B cell (primary cell): Measurements from ENCODE around the gene CYP27C1. TPM values are rescaled to one million over a fixed set of nuclear protein-coding genes. Genes with fewer than 3 reads are reported as not detected.

Experiments used
- ATAC-seq: fragments of 200-7000 bp; cut with Tn5 transposase; one replicate; pipeline ENCODE4 v1.10.0; 2021; ENCODE audit warnings: low read depth, mild to moderate bottlenecking, moderate number of reproducible peaks, moderate library complexity
- CTCF ChIA-PET: fragments of 350-600 bp; sonication (Branson Sonifier 250); formaldehyde crosslinking; loops from one replicate; lab custom pipeline; 2021; ENCODE audit warnings: antibody characterized with exemption, inconsistent platforms; lab: Charles Lee
- POLR2A ChIA-PET: fragments of 350-600 bp; sonication (Branson Sonifier 250); formaldehyde crosslinking; loops from one replicate; lab custom pipeline; 2021; ENCODE audit warnings: antibody characterized with exemption; lab: Charles Lee
- DNase-seq: peaks from one replicate; pipeline ENCODE4 v3.0.0; 2013
- H2AFZ ChIP-seq: 2 replicates; pipeline ENCODE4 v1.6.1; 2012; ENCODE audit warnings: mild to moderate bottlenecking, low read depth, low read length; ENCODE audit not compliant: insufficient read depth, poor library complexity, severe bottlenecking
- H3K27ac ChIP-seq, 2 donors: 1 replicate in 1 of 2; 2 replicates in 1 of 2; pipeline ENCODE4 v1.5.1; 2012 to 2013; ENCODE audit warnings: low read length in 2 of 2, mild to moderate bottlenecking in 2 of 2, moderate library complexity in 1 of 2
- H3K27me3 ChIP-seq, 4 experiments: fragments of 200-600 bp in 1 of 4; sonication (generic) in 1 of 4; replicated peaks in 1 of 4; 1 replicate in 2 of 4; 2 replicates in 2 of 4; pipeline versions ENCODE4 v1.6.1 to v1.7.0; 2013 to 2016; ENCODE audit warnings: low read length in 3 of 4, mild to moderate bottlenecking in 2 of 4, mixed read lengths in 1 of 4, moderate library complexity in 1 of 4; ENCODE audit not compliant: insufficient read depth in 4 of 4, control insufficient read depth in 3 of 4; ENCODE audit errors: control extremely low read depth in 1 of 4
- H3K36me3 ChIP-seq, 2 experiments: replicated peaks in 1 of 2; 1 replicate in 1 of 2; 2 replicates in 1 of 2; pipeline versions ENCODE4 v1.6.1 to v1.7.1; 2013; ENCODE audit warnings: low read length in 1 of 2; ENCODE audit not compliant: insufficient read depth in 2 of 2, control insufficient read depth in 1 of 2; ENCODE audit errors: control extremely low read depth in 1 of 2, extremely low read depth in 1 of 2
- H3K4me1 ChIP-seq, 2 donors: fragments of 200-600 bp in 1 of 2; sonication (generic) in 1 of 2; 1 replicate in 1 of 2; 2 replicates in 1 of 2; pipeline versions ENCODE4 v1.5.1 to v1.6.1; 2013 to 2017; ENCODE audit warnings: low read length in 2 of 2; ENCODE audit not compliant: control insufficient read depth in 2 of 2, insufficient read depth in 2 of 2
- H3K4me2 ChIP-seq: replicated peaks from 2 replicates; pipeline ENCODE3; 2012; ENCODE audit warnings: mild to moderate bottlenecking, low read depth, low read length; ENCODE audit not compliant: poor library complexity, severe bottlenecking
- H3K4me3 ChIP-seq, 5 experiments: fragments of 200-600 bp in 1 of 5; sonication (generic) in 1 of 5; 1 replicate in 3 of 5; 2 replicates in 2 of 5; pipeline versions ENCODE4 v1.5.1 to v1.7.0; 2011 to 2016; ENCODE audit warnings: low read length in 4 of 5, mild to moderate bottlenecking in 4 of 5, low read depth in 2 of 5, control low read depth in 1 of 5, moderate library complexity in 1 of 5; ENCODE audit not compliant: insufficient read depth in 1 of 5; ENCODE audit errors: control extremely low read depth in 1 of 5, extremely low read depth in 1 of 5
- H3K79me2 ChIP-seq: fragments of 200-600 bp; sonication (generic); one replicate; pipeline ENCODE4 v1.6.0; 2016; ENCODE audit warnings: low read length; ENCODE audit not compliant: control insufficient read depth, insufficient read depth
- H3K9ac ChIP-seq: fragments of 200-600 bp; sonication (generic); 2 replicates; pipeline ENCODE4 v1.6.1; 2017; ENCODE audit warnings: mild to moderate bottlenecking, low read length, moderate library complexity
- H3K9me3 ChIP-seq, 3 donors: one replicate each; pipeline versions ENCODE4 v1.6.1 to v1.7.1; 2013; ENCODE audit warnings: low read length in 2 of 3; ENCODE audit not compliant: control insufficient read depth in 2 of 3, insufficient read depth in 1 of 3; ENCODE audit errors: control extremely low read depth in 1 of 3
- H4K20me1 ChIP-seq: 2 replicates; pipeline ENCODE4 v1.6.0; 2012; ENCODE audit warnings: mild to moderate bottlenecking, low read length; ENCODE audit not compliant: insufficient read depth, control insufficient read depth, poor library complexity, severe bottlenecking
- H3K27ac Mint-ChIP-seq: one replicate; pipeline ENCODE4 v1.8.0; 2021; ENCODE audit warnings: mixed read lengths
- H3K27me3 Mint-ChIP-seq: one replicate; pipeline ENCODE4 v1.8.0; 2021; ENCODE audit warnings: mixed read lengths
- H3K4me1 Mint-ChIP-seq: one replicate; pipeline ENCODE4 v1.8.0; 2021; ENCODE audit warnings: mixed read lengths
- H3K4me3 Mint-ChIP-seq: one replicate; pipeline ENCODE4 v1.8.0; 2021; ENCODE audit warnings: mixed read lengths
- H3K9me3 Mint-ChIP-seq: one replicate; pipeline ENCODE4 v1.8.0; 2022; ENCODE audit warnings: mixed read lengths; ENCODE audit not compliant: insufficient read depth
- CTCF ChIP-seq: fragments of 200-600 bp; IDR thresholded peaks from one replicate; pipeline ENCODE4 v1.8.0; 2022; ENCODE audit warnings: antibody characterized with exemption, mild to moderate bottlenecking
- EZH2 ChIP-seq: IDR thresholded peaks from 2 replicates; pipeline ENCODE4 v1.6.1; 2012; ENCODE audit warnings: borderline replicate concordance, low read depth, mild to moderate bottlenecking, moderate library complexity, low read length; ENCODE audit not compliant: insufficient read depth, poor library complexity, severe bottlenecking
- WGBS: methylation state at CpG from one replicate; pipeline ENCODE4 v1.1.5; 2013; ENCODE audit warnings: missing lambda C conversion rate; ENCODE audit not compliant: insufficient coverage; 5-methylcytosine and 5-hydroxymethylcytosine counted together
- intact Hi-C: fragments of 100-400 bp; cut with micrococcal nuclease; formaldehyde crosslinking; loops from one replicate; pipeline ENCODE4 v1.10.0; 2022
- polyA plus RNA-seq: library from polyadenylated mRNA; depleted of rRNA; stranded (reverse); fragments of >200 nt; gene quantifications from 2 replicates; pipeline ENCODE4 v1.2.3, GENCODE V29; 2012
- total RNA-seq, 2 donors: library from RNA; stranded (reverse); fragments of 120-200 nt in 1 of 2; gene quantifications; 1 replicate in 1 of 2; 2 replicates in 1 of 2; pipeline versions ENCODE4 v1.2.3 to v1.2.4, GENCODE V29; 2013 to 2022

Gene CYP27C1
- total and polyA plus RNA-seq, 2 donors (not counting 1 experiment from before 2014, with no cell fraction given), result not detected

GRCh38 chr2:127193967-127194280 is 26.2 kb downstream of the CYP27C1 start:
- Histone ChIP-seq H3K79me2 (no peaks in the 10 kb centered on the region), H4K20me1 (no peaks in the 10 kb centered on the region), H3K27ac (no peak overlapping the region), H3K4me2 (no peak overlapping the region), H3K27me3 (no peaks in the 10 kb centered on the region), H3K36me3 (no peaks in the 10 kb centered on the region), H2AFZ (no peak overlapping the region), H3K9ac (no peak overlapping the region), H3K4me3 (no peak overlapping the region), H3K9me3 (peaks cover 0 to 2% (median 0%) of the 10 kb centered on the region in 3 donors), H3K4me1 (no peaks in the 10 kb centered on the region)
- Mint-ChIP-seq H3K27ac (no peak overlapping the region), H3K9me3 (peaks cover 3% of the 10 kb centered on the region), H3K27me3 (peaks cover 7% of the 10 kb centered on the region), H3K4me1 (peaks cover 5% of the 10 kb centered on the region), H3K4me3 (no peak overlapping the region)
- 100% methylated on average over 1 of the region's 5 CpGs for WGBS
- no peak for ATAC-seq
- DNase-seq, result no peak
- POLR2A ChIA-PET, result no interaction called here
- no peak for TF ChIP-seq CTCF
- no peak for TF ChIP-seq EZH2
- intact Hi-C loops, result no loop called here
- CTCF ChIA-PET, result no interaction called here

GRCh38 chr2:127193164-127193966 is 26.7 kb downstream of the CYP27C1 start:
- H3K4me3 ChIP-seq, result no peak overlapping the region
- H3K79me2 ChIP-seq, result no peaks in the 10 kb centered on the region
- no peak overlapping the region for H3K4me2 ChIP-seq
- Mint-ChIP-seq H3K27me3 (peaks cover 13% of the 10 kb centered on the region), H3K9me3 (peaks cover 3% of the 10 kb centered on the region), H3K27ac (no peak overlapping the region), H3K4me3 (no peak overlapping the region), H3K4me1 (peaks cover 5% of the 10 kb centered on the region)
- H3K27ac ChIP-seq, result no peak overlapping the region
- peaks cover 0 to 5% (median 0%) of the 10 kb centered on the region in 3 donors for H3K9me3 ChIP-seq
- DNase-seq (no peak), ATAC-seq (no peak)
- ChIA-PET CTCF (no interaction called here), POLR2A (no interaction called here)
- H3K4me1 ChIP-seq, result no peaks in the 10 kb centered on the region
- no peak overlapping the region for H2AFZ ChIP-seq
- H3K9ac ChIP-seq, result no peak overlapping the region
- no peaks in the 10 kb centered on the region for H3K36me3 ChIP-seq
- H4K20me1 ChIP-seq, result no peaks in the 10 kb centered on the region
- peaks cover 0 to 5% (median 1%) of the 10 kb centered on the region in 4 experiments for H3K27me3 ChIP-seq
- TF ChIP-seq CTCF (no peak), EZH2 (no peak)
- WGBS, result 92% methylated on average over 22 of the region's 26 CpGs
- intact Hi-C loops, result no loop called here
